OCI-LY7 (cell line): Measurements from ENCODE around the gene KDSR. TPM values are rescaled to one million over a fixed set of nuclear protein-coding genes. Genes with fewer than 3 reads are reported as not detected.

Experiments
- BruUV-seq: library from RNA; stranded (reverse); fragments of 400-500 nt; replicated peaks from 2 replicates; lab custom pipeline; 2021; lab: Mats Ljungman, UMichigan
- CTCF ChIA-PET: fragments of 300-600 bp; sonication (Branson Sonifier 250); formaldehyde crosslinking; loops from one replicate; lab custom pipeline; 2022; ENCODE audit warnings: antibody characterized with exemption; ENCODE audit not compliant: unreplicated experiment; lab: Charles Lee
- POLR2A ChIA-PET: fragments of 300-600 bp; sonication (Branson Sonifier 250); formaldehyde crosslinking; loops from one replicate; lab custom pipeline; 2022; ENCODE audit warnings: antibody characterized with exemption; lab: Charles Lee
- DNase-seq: peaks from one replicate; pipeline ENCODE4 v3.0.0-alpha.2; 2015; ENCODE audit warnings: low spot score
- H2AFZ ChIP-seq: fragments of 200-600 bp; sonication (generic), shearing (Covaris generic); 2 replicates; pipeline ENCODE4 v1.6.1; 2014; ENCODE audit warnings: mild to moderate bottlenecking, antibody characterized with exemption, low read length, moderate library complexity
- H3K27ac ChIP-seq: fragments of 200-600 bp; sonication (generic); 2 replicates; pipeline ENCODE4 v1.5.1; 2014; ENCODE audit warnings: mixed run types, low read depth, mild to moderate bottlenecking, moderate library complexity, low read length, inconsistent platforms; ENCODE audit not compliant: poor library complexity, severe bottlenecking
- H3K36me3 ChIP-seq: fragments of 200-600 bp; sonication (generic); 2 replicates; pipeline ENCODE4 v1.6.1; 2014; ENCODE audit warnings: mild to moderate bottlenecking, antibody characterized with exemption, low read length, moderate library complexity, mixed read lengths; ENCODE audit not compliant: insufficient read depth
- H3K4me1 ChIP-seq: fragments of 200-600 bp; sonication (generic); 2 replicates; pipeline ENCODE4 v1.5.1; 2014; ENCODE audit warnings: mild to moderate bottlenecking, low read length; ENCODE audit not compliant: insufficient read depth, poor library complexity, severe bottlenecking
- H3K4me2 ChIP-seq: fragments of 200-600 bp; sonication (generic); 2 replicates; pipeline ENCODE4 v1.6.1; 2014; ENCODE audit warnings: mild to moderate bottlenecking, low read length
- H3K4me3 ChIP-seq: fragments of 200-600 bp; sonication (generic); 2 replicates; pipeline ENCODE4 v1.5.1; 2014; ENCODE audit warnings: mild to moderate bottlenecking, low read depth, low read length; ENCODE audit not compliant: poor library complexity, severe bottlenecking
- H3K79me2 ChIP-seq: fragments of 200-600 bp; sonication (generic); 2 replicates; pipeline ENCODE4 v1.6.1; 2016; ENCODE audit warnings: low read depth, mild to moderate bottlenecking, low read length, moderate library complexity, mixed read lengths; ENCODE audit not compliant: insufficient read depth
- H3K9me2 ChIP-seq: fragments of 200-600 bp; sonication (generic); 2 replicates; pipeline ENCODE4 v1.6.1; 2016; ENCODE audit warnings: mild to moderate bottlenecking, low read length, mixed read lengths; ENCODE audit not compliant: insufficient read depth
- H3K9me3 ChIP-seq: fragments of 200-600 bp; sonication (generic); 2 replicates; pipeline ENCODE4 v1.6.1; 2014; ENCODE audit warnings: mild to moderate bottlenecking, mixed run types, low read length, mixed read lengths
- H4K20me1 ChIP-seq: fragments of 200-600 bp; sonication (generic); 2 replicates; pipeline ENCODE4 v1.6.1; 2014; ENCODE audit warnings: mild to moderate bottlenecking, antibody characterized with exemption, low read length, moderate library complexity, mixed read lengths; ENCODE audit not compliant: insufficient read depth
- CTCF ChIP-seq: fragments of 200-600 bp; sonication (generic); conservative IDR thresholded peaks from 2 replicates; pipeline ENCODE4 v1.5.1; 2014; ENCODE audit warnings: mild to moderate bottlenecking, antibody characterized with exemption, low read length, moderate library complexity, mixed read lengths
- EZH2phosphoT487 ChIP-seq: fragments of 200-600 bp; sonication (generic); IDR thresholded peaks from 2 replicates; pipeline ENCODE4 v1.6.1; 2018; ENCODE audit warnings: low read depth, borderline replicate concordance, mild to moderate bottlenecking, mixed run types, antibody characterized with exemption, low read length, moderate library complexity, mixed read lengths
- intact Hi-C: fragments of 100-400 bp; cut with micrococcal nuclease; formaldehyde crosslinking; loops from one replicate; pipeline ENCODE4 v1.10.0; 2022; ENCODE audit not compliant: unreplicated experiment
- total RNA-seq, 2 experiments: library from RNA; depleted of rRNA in 1 of 2; stranded (reverse); fragments of >200 nt in 1 of 2; shearing (Covaris generic) in 1 of 2; gene quantifications; 2 replicates each; pipeline ENCODE4 v1.2.3, GENCODE V29; 2014 to 2022

Gene KDSR
- total RNA-seq, 2 experiments from 2014 or later, result 6.5 to 13.4 TPM

GRCh38 chr18:63329431-63330145 is 37.4 kb downstream of the KDSR start:
- Histone ChIP-seq H3K9me3 (no peaks in the 10 kb centered on the region), H2AFZ (no peak overlapping the region), H3K79me2 (no peaks in the 10 kb centered on the region), H3K36me3 (no peaks in the 10 kb centered on the region), H4K20me1 (no peaks in the 10 kb centered on the region), H3K4me1 (no peaks in the 10 kb centered on the region), H3K4me3 (no peak overlapping the region), H3K9me2 (no peaks in the 10 kb centered on the region), H3K27ac (no peak overlapping the region), H3K4me2 (no peak overlapping the region)
- DNase-seq, result no peak
- TF ChIP-seq CTCF (no peak), EZH2phosphoT487 (no peak)
- POLR2A ChIA-PET, result no interaction called here
- no TSS peak for BruUV-seq
- intact Hi-C loops, result no loop called here
- CTCF ChIA-PET, result no interaction called here

GRCh38 chr18:63326011-63326410 is 41.0 kb downstream of the KDSR start:
- H3K9me2 ChIP-seq, result no peaks in the 10 kb centered on the region
- H3K4me2 ChIP-seq, result no peak overlapping the region
- no peak overlapping the region for H3K27ac ChIP-seq
- H3K9me3 ChIP-seq, result no peaks in the 10 kb centered on the region
- ChIA-PET CTCF (interaction anchor here (1.0 kb wide), 1 partner anchor 54 kb away, joined by 3 read pairs; no protein-coding TSS in a partner anchor), POLR2A (no interaction called here)
- no peaks in the 10 kb centered on the region for H4K20me1 ChIP-seq
- H2AFZ ChIP-seq, result no peak overlapping the region
- TF ChIP-seq CTCF (no peak), EZH2phosphoT487 (no peak)
- DNase-seq, result no peak
- peaks cover 2% of the 10 kb centered on the region for H3K4me1 ChIP-seq
- no peaks in the 10 kb centered on the region for H3K36me3 ChIP-seq
- no peak overlapping the region for H3K4me3 ChIP-seq
- intact Hi-C loops, result no loop called here
- no TSS peak for BruUV-seq
- H3K79me2 ChIP-seq, result no peaks in the 10 kb centered on the region

GRCh38 chr18:63325086-63325686 is 41.8 kb downstream of the KDSR start:
- ChIA-PET POLR2A (interaction anchor here (0.6 to 0.7 kb wide), 2 partner anchors 117 to 386 kb away, joined by 3 read pairs; no protein-coding TSS in a partner anchor), CTCF (no interaction called here)
- Histone ChIP-seq H3K79me2 (no peaks in the 10 kb centered on the region), H3K27ac (no peak overlapping the region), H2AFZ (no peak overlapping the region), H3K4me3 (no peak overlapping the region), H3K9me2 (no peaks in the 10 kb centered on the region), H3K36me3 (no peaks in the 10 kb centered on the region), H3K9me3 (no peaks in the 10 kb centered on the region), H3K4me2 (no peak overlapping the region), H3K4me1 (peaks cover 8% of the 10 kb centered on the region), H4K20me1 (no peaks in the 10 kb centered on the region)
- intact Hi-C loops, result no loop called here
- BruUV-seq, result no TSS peak
- no peak for DNase-seq
- TF ChIP-seq CTCF, result no peak
- no peak for TF ChIP-seq EZH2phosphoT487
